Colonic mucosa (tissue), 4 donors: ENCODE results near the gene SVIL. TPM values are rescaled to one million over a fixed set of nuclear protein-coding genes. Genes with fewer than 3 reads are reported as not detected.
"Not testable (repeated sequence)": the region's sequence is repeated elsewhere in the genome, so short reads cannot be mapped to it uniquely, and the experiment has no call there.

Experiments
- DNase-seq: peaks from one replicate; pipeline ENCODE4 v3.0.0-alpha.2; 2020
- H3K27ac ChIP-seq: fragments of 200-600 bp; one replicate; pipeline ENCODE4 v1.8.0; 2021
- H3K27me3 ChIP-seq: fragments of 200-600 bp; one replicate; pipeline ENCODE4 v1.8.0; 2021
- H3K36me3 ChIP-seq: fragments of 200-600 bp; one replicate; pipeline ENCODE4 v1.8.0; 2021
- H3K4me1 ChIP-seq: fragments of 200-600 bp; one replicate; pipeline ENCODE4 v1.8.0; 2021; ENCODE audit warnings: mild to moderate bottlenecking
- H3K4me3 ChIP-seq: fragments of 200-600 bp; one replicate; pipeline ENCODE4 v1.8.0; 2021
- H3K9ac ChIP-seq, 2 donors: one replicate each; pipeline ENCODE4 v1.7.0; 2013; ENCODE audit warnings: control low read depth in 2 of 2, low read depth in 2 of 2, low read length in 2 of 2
- H3K9me3 ChIP-seq: fragments of 200-600 bp; one replicate; pipeline ENCODE4 v1.8.0; 2021
- CTCF ChIP-seq: fragments of 200-600 bp; IDR thresholded peaks from one replicate; pipeline ENCODE4 v1.8.0; 2022; ENCODE audit warnings: antibody characterized with exemption, mild to moderate bottlenecking
- intact Hi-C: fragments of 100-400 bp; cut with DNase I; formaldehyde crosslinking; loops from one replicate; pipeline ENCODE4 v1.14.1; 2022
- total RNA-seq, 2 donors: library from RNA; stranded (reverse); fragmentation: NEBNext Ultra II Directional in 1 of 2; extraction: Animal tissue kit (Norgen Biotek cat#: 25700) in 1 of 2; gene quantifications; one replicate each; pipeline ENCODE4 v1.2.1, GENCODE V29; 2021
- donor health status: healthy.
- donor health status: DM: no; HTN: no; CAD: no.
- donor health status: DM: no; HTN: no; CAD: no.

The SVIL gene
- total RNA-seq, 2 donors from 2014 or later = 62.6 to 132 TPM

- DNase-seq = no peak
- Histone ChIP-seq H3K9ac (no peak overlapping the region), H3K27me3 (no peaks in the 10 kb centered on the region), H3K4me1 (peaks cover 10% of the 10 kb centered on the region), H3K27ac (no peak overlapping the region), H3K36me3 (no peaks in the 10 kb centered on the region), H3K9me3 (no peaks in the 10 kb centered on the region), H3K4me3 (no peak overlapping the region)
- intact Hi-C loops = no loop called here
- TF ChIP-seq CTCF = no peak
Measured at GRCh38 chr10:29539412-29539811, 95.4 kb downstream of the SVIL start.

GRCh38 chr10:29537799-29538198 lies 97.0 kb downstream of the SVIL start:
- TF ChIP-seq CTCF = no peak
- Histone ChIP-seq H3K4me3 (no peak overlapping the region), H3K4me1 (peaks cover 10% of the 10 kb centered on the region), H3K27me3 (no peaks in the 10 kb centered on the region), H3K9me3 (no peaks in the 10 kb centered on the region), H3K36me3 (no peaks in the 10 kb centered on the region), H3K27ac (no peak overlapping the region), H3K9ac (no peak overlapping the region)
- intact Hi-C loops = no loop called here
- DNase-seq = no peak

GRCh38 chr10:29536691-29537090 lies 98.1 kb downstream of the SVIL start:
- DNase-seq, intact Hi-C loops, H3K27me3 ChIP-seq, H3K36me3 ChIP-seq, H3K9me3 ChIP-seq, H3K9ac ChIP-seq, H3K4me3 ChIP-seq: not testable (repeated sequence)
- H3K4me1 ChIP-seq = peaks cover 10% of the 10 kb centered on the region
- H3K27ac ChIP-seq = peak overlapping the region; percentile 69

GRCh38 chr10:29535778-29536453 lies 98.9 kb downstream of the SVIL start:
- Histone ChIP-seq H3K4me3 (no peak overlapping the region), H3K27me3 (no peaks in the 10 kb centered on the region), H3K9ac (peak overlapping the region; percentile 37 to 66), H3K27ac (peak overlapping the region; percentile 69), H3K9me3 (no peaks in the 10 kb centered on the region), H3K4me1 (peaks cover 10% of the 10 kb centered on the region), H3K36me3 (peaks cover 3% of the 10 kb centered on the region)
- TF ChIP-seq CTCF = no peak
- no peak for DNase-seq
- intact Hi-C loops = no loop called here

GRCh38 chr10:29535012-29535777 lies 99.6 kb downstream of the SVIL start:
- intact Hi-C loops = no loop called here
- peaks cover 10% of the 10 kb centered on the region for H3K4me1 ChIP-seq
- peak; percentile 88 for DNase-seq
- H3K36me3 ChIP-seq = peaks cover 4% of the 10 kb centered on the region
- H3K9ac ChIP-seq = peak overlapping the region; percentile 37 to 66
- no peak overlapping the region for H3K4me3 ChIP-seq
- H3K27ac ChIP-seq = peak overlapping the region; percentile 69
- TF ChIP-seq CTCF = peak; percentile 66
- H3K9me3 ChIP-seq = no peaks in the 10 kb centered on the region
- H3K27me3 ChIP-seq = no peaks in the 10 kb centered on the region

GRCh38 chr10:29534590-29534989 lies 100.2 kb downstream of the SVIL start:
- Histone ChIP-seq H3K9ac (peak overlapping the region in 1 of 2 donors; percentile 28), H3K36me3 (peaks cover 4% of the 10 kb centered on the region), H3K27ac (peak overlapping the region; percentile 69), H3K4me1 (peaks cover 10% of the 10 kb centered on the region), H3K9me3 (no peaks in the 10 kb centered on the region), H3K27me3 (no peaks in the 10 kb centered on the region), H3K4me3 (no peak overlapping the region)
- DNase-seq = no peak
- intact Hi-C loops = no loop called here
- no peak for TF ChIP-seq CTCF
